OCI-LY7 (cell line): Measurements from ENCODE around the gene VTI1A.

Experiments
- CTCF ChIP-seq: fragments of 200-600 bp; sonication (generic); conservative IDR thresholded peaks from 2 replicates; pipeline ENCODE4 v1.5.1; 2014; ENCODE audit warnings: mild to moderate bottlenecking, antibody characterized with exemption, low read length, moderate library complexity, mixed read lengths
- EZH2phosphoT487 ChIP-seq: fragments of 200-600 bp; sonication (generic); IDR thresholded peaks from 2 replicates; pipeline ENCODE4 v1.6.1; 2018; ENCODE audit warnings: low read depth, borderline replicate concordance, mild to moderate bottlenecking, mixed run types, antibody characterized with exemption, low read length, moderate library complexity, mixed read lengths

- TF ChIP-seq CTCF (no peak), EZH2phosphoT487 (no peak)
These were observed 322.8 kb downstream of the VTI1A start for GRCh38 chr10:112769611-112770370.
